Panc1 (cell line): ENCODE measurements around the gene MYO16. TPM values are rescaled to one million over a fixed set of nuclear protein-coding genes. Genes with fewer than 3 reads are reported as not detected.

Experiments
- ATAC-seq: fragments of 200-7000 bp; cut with Tn5 transposase; 2 replicates; pipeline ENCODE4 v1.9.1; 2020; ENCODE audit warnings: mild to moderate bottlenecking, moderate library complexity
- BruUV-seq: library from RNA; stranded (reverse); fragments of 400-500 nt; replicated peaks from 2 replicates; lab custom pipeline; 2021; lab: Mats Ljungman, UMichigan
- CTCF ChIA-PET: fragments of 300-600 bp; sonication (Branson Sonifier 250); formaldehyde crosslinking; loops from one replicate; lab custom pipeline; 2022; ENCODE audit warnings: antibody characterized with exemption; lab: Charles Lee
- POLR2A ChIA-PET: fragments of 300-600 bp; sonication (Branson Sonifier 250); formaldehyde crosslinking; loops from one replicate; lab custom pipeline; 2022; ENCODE audit warnings: antibody characterized with exemption; lab: Charles Lee
- DNase-seq: peaks from one replicate; pipeline ENCODE4 v3.0.0-alpha.2; 2010; ENCODE audit warnings: low read depth, low spot score
- H3K27ac ChIP-seq: 2 replicates; pipeline ENCODE4 v1.5.1; 2011; ENCODE audit warnings: mild to moderate bottlenecking, low read length, inconsistent platforms
- H3K27me3 ChIP-seq: fragments of 200-500 bp; sonication (Bioruptor generic); 2 replicates; pipeline ENCODE4 v1.6.0; 2014; ENCODE audit warnings: low read length, inconsistent platforms; ENCODE audit not compliant: control insufficient read depth, insufficient read depth
- H3K36me3 ChIP-seq: fragments of 200-500 bp; sonication (Bioruptor generic); 2 replicates; pipeline ENCODE4 v1.5.1; 2014; ENCODE audit warnings: inconsistent platforms, mild to moderate bottlenecking, low read length, moderate library complexity; ENCODE audit not compliant: control insufficient read depth, insufficient read depth
- H3K4me1 ChIP-seq: 2 replicates; pipeline ENCODE4 v1.5.1; 2011; ENCODE audit warnings: inconsistent platforms, mild to moderate bottlenecking, low read length, moderate library complexity; ENCODE audit not compliant: control insufficient read depth, insufficient read depth
- H3K4me3 ChIP-seq, 2 experiments: 2 replicates each; pipeline ENCODE4 v1.5.1; 2011 to 2012; ENCODE audit warnings: low read depth in 2 of 2, low read length in 2 of 2, mild to moderate bottlenecking in 2 of 2, inconsistent platforms in 1 of 2, moderate library complexity in 1 of 2
- H3K9me3 ChIP-seq: fragments of 200-500 bp; sonication (Bioruptor generic); 2 replicates; pipeline ENCODE4 v1.5.1; 2014; ENCODE audit warnings: low read depth, mild to moderate bottlenecking, inconsistent platforms, low read length, moderate library complexity; ENCODE audit not compliant: control insufficient read depth, insufficient read depth
- CTCF ChIP-seq: fragments of 450-650 bp; IDR thresholded peaks from 2 replicates; pipeline ENCODE4 v1.5.1; 2017; ENCODE audit warnings: mild to moderate bottlenecking
- POLR2AphosphoS5 ChIP-seq: IDR thresholded peaks from 2 replicates; pipeline ENCODE4 v1.6.1; 2012; ENCODE audit warnings: mild to moderate bottlenecking, low read depth, low read length, moderate library complexity
- SIN3A ChIP-seq: IDR thresholded peaks from 2 replicates; pipeline ENCODE4 v1.6.1; 2012; ENCODE audit warnings: low read depth, mild to moderate bottlenecking, low read length, moderate library complexity, borderline replicate concordance; ENCODE audit not compliant: insufficient read depth
- TCF7L2 ChIP-seq: IDR thresholded peaks from 2 replicates; pipeline ENCODE4 v1.6.1; 2011; ENCODE audit warnings: mild to moderate bottlenecking, low read depth, low read length, inconsistent platforms
- in situ Hi-C: cut with HindIII; loops from 2 replicates; pipeline ENCODE4 v1.10.0; 2016; ENCODE audit warnings: low sequenced_read_pairs, low pct_unique_long_range_greater_than_20kb
- intact Hi-C: fragments of 100-400 bp; cut with micrococcal nuclease; formaldehyde crosslinking; loops from one replicate; pipeline ENCODE4 v1.10.0; 2022; ENCODE audit not compliant: unreplicated experiment
- total RNA-seq: library from RNA; stranded (reverse); gene quantifications from one replicate; pipeline ENCODE4 v1.2.1, GENCODE V29; 2021; ENCODE audit not compliant: unreplicated experiment
- TF ChIP-seq, protein P1 (sequence below), 2 experiments: IDR thresholded peaks; 2 replicates each; pipeline ENCODE4 v1.6.1; 2011 to 2012; ENCODE audit warnings: low read depth in 2 of 2, control low read depth in 1 of 2, low read length in 1 of 2, mild to moderate bottlenecking in 1 of 2, moderate library complexity in 1 of 2; ENCODE audit not compliant: insufficient read depth in 1 of 2

MYO16 gene
- total RNA-seq, 1 experiment from 2014 or later, result 0.08 TPM

- no TSS peak for BruUV-seq
- intact Hi-C loops, result no loop called here
- CTCF ChIA-PET, result no interaction called here
These were observed 18.9 kb upstream of the MYO16 start for GRCh38 chr13:108610507-108610906.

DNA sequence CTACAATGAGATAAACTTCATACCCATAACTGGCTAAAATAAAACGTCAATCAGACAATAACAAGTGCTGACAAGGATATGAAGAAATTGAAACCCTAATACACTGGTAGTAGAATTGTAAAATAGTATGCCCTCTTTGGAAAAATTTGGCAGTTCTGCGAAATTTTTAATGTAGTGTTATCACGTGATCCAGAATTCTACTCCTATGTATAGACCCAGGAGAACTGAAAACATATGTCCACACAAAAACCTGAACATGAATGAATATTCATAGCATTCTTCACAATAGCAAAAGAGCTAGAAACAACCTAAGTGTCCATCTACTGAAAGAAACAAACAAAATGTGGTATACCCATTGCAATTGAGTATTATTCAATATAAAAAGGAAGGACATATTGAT, 14.2 kb upstream of the MYO16 start:
- intact Hi-C loops, result no loop called here
- H3K4me3 ChIP-seq, result no peak overlapping the region
- ChIA-PET CTCF (no interaction called here), POLR2A (no interaction called here)
- no peaks in the 10 kb centered on the region for H3K36me3 ChIP-seq
- no peaks in the 10 kb centered on the region for H3K4me1 ChIP-seq
- H3K27me3 ChIP-seq, result no peaks in the 10 kb centered on the region
- H3K27ac ChIP-seq, result no peak overlapping the region
- in situ Hi-C loops, result no loop called here
- TF ChIP-seq, protein P1, sequence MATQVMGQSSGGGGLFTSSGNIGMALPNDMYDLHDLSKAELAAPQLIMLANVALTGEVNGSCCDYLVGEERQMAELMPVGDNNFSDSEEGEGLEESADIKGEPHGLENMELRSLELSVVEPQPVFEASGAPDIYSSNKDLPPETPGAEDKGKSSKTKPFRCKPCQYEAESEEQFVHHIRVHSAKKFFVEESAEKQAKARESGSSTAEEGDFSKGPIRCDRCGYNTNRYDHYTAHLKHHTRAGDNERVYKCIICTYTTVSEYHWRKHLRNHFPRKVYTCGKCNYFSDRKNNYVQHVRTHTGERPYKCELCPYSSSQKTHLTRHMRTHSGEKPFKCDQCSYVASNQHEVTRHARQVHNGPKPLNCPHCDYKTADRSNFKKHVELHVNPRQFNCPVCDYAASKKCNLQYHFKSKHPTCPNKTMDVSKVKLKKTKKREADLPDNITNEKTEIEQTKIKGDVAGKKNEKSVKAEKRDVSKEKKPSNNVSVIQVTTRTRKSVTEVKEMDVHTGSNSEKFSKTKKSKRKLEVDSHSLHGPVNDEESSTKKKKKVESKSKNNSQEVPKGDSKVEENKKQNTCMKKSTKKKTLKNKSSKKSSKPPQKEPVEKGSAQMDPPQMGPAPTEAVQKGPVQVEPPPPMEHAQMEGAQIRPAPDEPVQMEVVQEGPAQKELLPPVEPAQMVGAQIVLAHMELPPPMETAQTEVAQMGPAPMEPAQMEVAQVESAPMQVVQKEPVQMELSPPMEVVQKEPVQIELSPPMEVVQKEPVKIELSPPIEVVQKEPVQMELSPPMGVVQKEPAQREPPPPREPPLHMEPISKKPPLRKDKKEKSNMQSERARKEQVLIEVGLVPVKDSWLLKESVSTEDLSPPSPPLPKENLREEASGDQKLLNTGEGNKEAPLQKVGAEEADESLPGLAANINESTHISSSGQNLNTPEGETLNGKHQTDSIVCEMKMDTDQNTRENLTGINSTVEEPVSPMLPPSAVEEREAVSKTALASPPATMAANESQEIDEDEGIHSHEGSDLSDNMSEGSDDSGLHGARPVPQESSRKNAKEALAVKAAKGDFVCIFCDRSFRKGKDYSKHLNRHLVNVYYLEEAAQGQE (IDR thresholded peaks at IDR 0.05; ENCODE audit: insufficient read depth in 1 of 2, low read depth in 2 of 2, low read length in 1 of 2), result no peak
- DNase-seq (no peak), ATAC-seq (no peak)
- no peaks in the 10 kb centered on the region for H3K9me3 ChIP-seq
- BruUV-seq, result no TSS peak

More at GRCh38 chr13:108610507-108610906, 18.9 kb upstream of the MYO16 start:
- Histone ChIP-seq H3K27ac (no peak overlapping the region), H3K36me3 (no peaks in the 10 kb centered on the region), H3K9me3 (no peaks in the 10 kb centered on the region), H3K4me1 (no peaks in the 10 kb centered on the region), H3K4me3 (no peak overlapping the region), H3K27me3 (no peaks in the 10 kb centered on the region)
- in situ Hi-C loops, result no loop called here
- no peak for DNase-seq
- POLR2A ChIA-PET, result no interaction called here
- no peak for TF ChIP-seq CTCF
- TF ChIP-seq POLR2AphosphoS5, result no peak
- no peak for TF ChIP-seq TCF7L2
- no peak for TF ChIP-seq SIN3A
- TF ChIP-seq, protein P1 (IDR thresholded peaks at IDR 0.05; ENCODE audit: insufficient read depth in 1 of 2, low read depth in 2 of 2, low read length in 1 of 2), result no peak
- ATAC-seq, result no peak
